Stomach smooth muscle (tissue), 2 donors: ENCODE data around the gene RGP1.

Experiments
- H3K27ac ChIP-seq: one replicate; pipeline ENCODE4 v1.7.0; 2013; ENCODE audit warnings: mild to moderate bottlenecking, low read length, inconsistent platforms
- H3K27me3 ChIP-seq, 2 donors: one replicate each; pipeline ENCODE4 v1.7.0; 2013; ENCODE audit warnings: low read length in 2 of 2; ENCODE audit not compliant: insufficient read depth in 2 of 2, control insufficient read depth in 1 of 2
- H3K36me3 ChIP-seq, 2 donors: one replicate each; pipeline ENCODE4 v1.7.0; 2013; ENCODE audit warnings: low read length in 2 of 2; ENCODE audit not compliant: control insufficient read depth in 2 of 2, insufficient read depth in 2 of 2
- H3K4me1 ChIP-seq: one replicate; pipeline ENCODE4 v1.7.0; 2013; ENCODE audit warnings: low read length; ENCODE audit not compliant: control insufficient read depth, insufficient read depth
- H3K4me3 ChIP-seq, 2 donors: one replicate each; pipeline ENCODE4 v1.7.0; 2013; ENCODE audit warnings: low read length in 2 of 2
- H3K9ac ChIP-seq, 2 donors: one replicate each; pipeline ENCODE4 v1.7.0; 2013; ENCODE audit warnings: low read length in 2 of 2, mild to moderate bottlenecking in 1 of 2
- H3K9me3 ChIP-seq, 2 donors: one replicate each; pipeline ENCODE4 v1.7.0; 2013; ENCODE audit warnings: low read length in 2 of 2; ENCODE audit not compliant: control insufficient read depth in 2 of 2
- donor health status: healthy.
- donor health status: Pancreatic carcinoma.

Gene RGP1

DNA sequence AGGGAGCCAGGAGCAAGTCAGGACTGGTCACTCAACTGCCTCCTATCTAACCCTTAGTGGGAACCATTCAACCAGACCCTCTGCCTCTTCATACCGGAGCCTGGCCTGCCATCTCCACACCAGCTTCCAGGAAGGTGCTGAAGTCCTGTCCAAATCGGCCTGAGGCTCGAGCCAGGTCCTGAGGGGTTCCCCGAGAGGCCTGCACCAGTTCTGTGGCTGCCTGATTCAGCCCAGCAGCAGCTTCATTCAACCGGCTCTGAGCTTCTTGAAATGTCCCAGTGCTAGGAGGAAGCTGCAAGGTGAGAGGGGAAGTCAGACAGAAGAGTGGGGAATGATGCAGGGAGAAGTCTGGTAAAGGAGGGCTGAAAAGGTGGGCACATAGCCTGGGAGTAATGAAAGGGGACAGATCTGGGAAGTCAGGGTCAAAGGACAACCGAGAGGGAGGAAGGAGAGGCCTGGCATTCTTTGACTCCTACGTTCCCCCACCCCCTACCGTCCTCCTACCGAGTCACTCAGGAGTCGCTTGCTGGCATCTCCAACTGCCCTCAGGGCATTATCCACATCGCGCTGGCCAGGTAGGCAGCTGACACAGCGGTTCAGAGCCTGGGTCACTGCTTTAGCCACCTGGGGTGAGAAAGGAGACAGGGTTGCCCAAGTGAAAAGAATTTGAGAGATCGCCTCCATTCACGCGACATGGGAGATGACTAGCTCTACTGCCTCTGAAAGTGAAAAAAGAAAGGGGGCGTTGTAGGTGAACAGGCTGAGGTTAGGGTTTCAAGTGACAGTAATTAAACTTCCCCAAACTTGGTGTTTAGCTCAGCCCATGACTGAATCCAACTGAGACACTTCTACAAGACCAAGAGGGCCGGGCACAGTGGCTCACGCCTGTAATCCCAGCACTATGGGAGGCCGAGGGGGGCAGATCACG lies 37.3 kb upstream of the RGP1 start:
- Histone ChIP-seq H3K9ac (no peak overlapping the region), H3K27me3 (no peaks in the 10 kb centered on the region), H3K9me3 (no peaks in the 10 kb centered on the region), H3K36me3 (peaks cover 83 to 85% of the 10 kb centered on the region in 2 donors), H3K4me1 (no peaks in the 10 kb centered on the region), H3K27ac (peak overlapping the region; percentile 49), H3K4me3 (no peak overlapping the region)

DNA sequence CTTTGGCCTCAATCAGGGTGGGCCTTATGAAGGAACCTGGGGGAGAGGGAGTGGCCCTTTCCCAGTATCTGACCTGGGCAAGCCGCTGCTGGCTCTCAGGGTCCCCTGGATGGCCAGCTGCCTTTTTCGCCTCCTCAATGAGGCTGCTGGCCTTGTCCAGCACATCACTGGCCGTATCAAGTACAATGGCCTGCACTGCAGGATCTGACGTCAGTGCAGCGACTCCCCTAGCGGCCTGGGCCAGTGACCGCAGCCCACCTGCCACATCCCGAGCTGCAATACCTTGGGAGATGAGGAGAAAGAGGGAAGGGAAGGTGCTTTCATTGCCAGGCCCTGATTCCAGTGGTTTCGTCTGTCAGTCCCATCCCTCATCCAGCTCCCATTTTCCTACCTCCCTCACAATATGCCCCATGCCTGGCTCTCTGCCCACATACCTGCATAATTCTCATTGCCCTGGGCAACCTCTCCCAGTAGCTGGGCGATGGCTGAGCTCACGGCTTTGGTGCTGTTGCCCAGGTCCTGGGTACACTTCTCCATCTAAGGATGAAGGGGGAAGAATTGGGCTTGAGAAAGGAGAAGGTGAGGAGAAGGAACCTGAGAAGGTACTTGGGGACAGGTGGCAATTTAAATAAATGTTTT lies 36.2 kb upstream of the RGP1 start:
- no peaks in the 10 kb centered on the region for H3K4me1 ChIP-seq
- no peak overlapping the region for H3K9ac ChIP-seq
- H3K4me3 ChIP-seq: no peak overlapping the region
- peaks cover 83 to 85% of the 10 kb centered on the region in 2 donors for H3K36me3 ChIP-seq
- H3K27ac ChIP-seq: peak overlapping the region; percentile 49
- H3K27me3 ChIP-seq: no peaks in the 10 kb centered on the region
- H3K9me3 ChIP-seq: no peaks in the 10 kb centered on the region

DNA sequence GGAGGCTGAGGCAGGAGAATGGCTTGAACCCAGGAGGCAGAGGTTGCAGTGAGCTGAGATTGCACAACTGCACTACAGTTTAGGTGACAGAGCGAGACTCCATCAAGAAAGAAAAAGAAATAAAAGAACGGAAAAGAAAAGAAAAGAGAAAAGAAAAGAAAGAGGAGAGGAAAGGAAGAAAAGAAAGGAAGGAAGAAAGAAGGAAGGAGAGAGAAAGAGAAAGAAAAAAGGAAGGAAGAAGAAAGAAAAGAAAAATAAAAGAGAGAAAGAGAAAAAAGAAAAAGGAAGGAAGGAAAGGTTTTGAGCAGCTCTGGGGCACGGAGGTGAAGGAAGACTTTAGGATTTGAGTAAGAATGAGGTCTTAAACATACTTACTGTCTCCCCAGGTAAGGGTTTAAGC lies 35.5 kb upstream of the RGP1 start:
- Histone ChIP-seq H3K9ac (no peak overlapping the region), H3K27ac (peak overlapping the region; percentile 49), H3K4me1 (no peaks in the 10 kb centered on the region), H3K9me3 (no peaks in the 10 kb centered on the region), H3K36me3 (peaks cover 84 to 85% of the 10 kb centered on the region in 2 donors), H3K4me3 (no peak overlapping the region), H3K27me3 (no peaks in the 10 kb centered on the region)

DNA sequence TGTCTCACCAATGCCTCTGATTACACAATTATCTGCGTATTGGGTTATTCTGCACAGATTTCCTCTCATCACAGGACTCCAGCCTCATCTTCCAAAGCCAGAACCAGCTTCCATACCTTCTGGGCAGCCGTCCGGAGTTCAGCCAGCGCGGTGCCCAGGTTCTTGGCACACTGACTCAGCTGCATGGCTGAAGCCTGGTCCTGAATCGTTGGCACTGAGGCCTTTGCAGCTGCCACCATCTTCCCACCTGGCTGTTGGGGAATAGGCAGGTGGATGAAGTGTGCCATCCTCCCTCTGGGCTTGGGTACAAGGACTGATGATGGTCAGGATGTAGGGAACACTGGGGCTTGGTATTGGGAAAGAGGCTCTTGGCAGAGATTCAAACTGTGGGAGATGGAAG lies 35.0 kb upstream of the RGP1 start:
- no peaks in the 10 kb centered on the region for H3K27me3 ChIP-seq
- H3K27ac ChIP-seq: peak overlapping the region; percentile 41
- no peaks in the 10 kb centered on the region for H3K4me1 ChIP-seq
- H3K9me3 ChIP-seq: no peaks in the 10 kb centered on the region
- no peak overlapping the region for H3K4me3 ChIP-seq
- peaks cover 87% of the 10 kb centered on the region in 2 donors for H3K36me3 ChIP-seq
- no peak overlapping the region for H3K9ac ChIP-seq

DNA sequence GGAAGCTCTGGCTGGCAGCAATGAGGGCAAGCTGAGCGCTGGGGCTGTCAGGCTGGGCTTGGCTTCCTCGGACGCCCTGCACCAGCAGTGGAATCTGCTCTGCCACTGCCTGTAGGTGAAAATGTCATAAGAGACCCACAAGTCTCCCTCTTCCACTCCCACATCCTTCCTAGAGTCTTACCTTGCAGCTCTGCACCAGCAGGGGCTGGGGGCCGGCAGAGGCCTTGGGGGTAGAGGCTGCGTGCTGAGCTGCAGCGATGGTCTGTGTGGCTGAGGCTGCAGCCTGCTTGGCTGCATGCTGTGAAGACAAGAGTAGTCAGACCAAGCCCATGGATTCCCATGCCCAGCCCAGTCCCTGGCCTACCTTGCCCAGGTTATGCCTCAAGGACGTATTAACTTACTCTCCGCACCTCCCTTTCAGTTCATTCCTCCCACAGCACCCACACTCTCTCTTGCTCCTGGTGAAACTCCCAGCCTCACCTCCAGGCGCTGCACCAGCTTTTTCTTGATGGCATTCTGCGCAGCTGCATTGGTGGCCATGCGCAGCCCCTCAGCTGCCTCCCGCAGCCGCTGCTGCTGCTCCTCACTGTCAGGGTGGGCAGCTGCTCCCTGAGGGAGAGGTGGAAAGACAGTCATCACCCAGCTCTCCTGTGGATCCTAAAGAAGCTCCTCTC lies 34.4 kb upstream of the RGP1 start:
- Histone ChIP-seq H3K27ac (peak overlapping the region; percentile 70), H3K4me3 (no peak overlapping the region), H3K27me3 (no peaks in the 10 kb centered on the region), H3K9ac (no peak overlapping the region), H3K36me3 (peaks cover 90 to 93% of the 10 kb centered on the region in 2 donors), H3K4me1 (no peaks in the 10 kb centered on the region), H3K9me3 (no peaks in the 10 kb centered on the region)

DNA sequence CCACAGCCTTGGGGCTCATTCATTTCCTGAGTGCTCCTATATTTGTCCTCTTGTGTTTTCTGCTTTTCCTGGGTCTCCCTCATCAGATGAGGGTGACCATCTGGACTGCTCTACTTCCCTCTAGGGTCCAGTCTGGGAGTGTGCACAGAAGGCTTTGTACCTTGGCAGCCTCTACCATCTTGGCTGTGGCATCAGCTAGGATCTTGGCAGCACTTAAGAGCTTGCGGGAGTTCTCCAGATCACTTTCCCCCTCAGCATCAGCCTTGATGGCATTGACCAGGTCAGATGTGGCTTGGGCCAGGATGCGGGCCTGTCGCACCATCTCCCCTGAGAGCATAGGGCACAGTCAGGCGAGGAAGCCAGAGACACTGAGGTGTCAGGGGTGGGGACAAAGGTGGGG lies 32.9 kb upstream of the RGP1 start:
- H3K9me3 ChIP-seq: no peaks in the 10 kb centered on the region
- H3K4me3 ChIP-seq: no peak overlapping the region
- H3K36me3 ChIP-seq: peaks cover 94 to 97% of the 10 kb centered on the region in 2 donors
- H3K9ac ChIP-seq: peak overlapping the region in 1 of 2 donors; percentile 1
- H3K27me3 ChIP-seq: no peaks in the 10 kb centered on the region
- H3K4me1 ChIP-seq: no peaks in the 10 kb centered on the region
- H3K27ac ChIP-seq: peak overlapping the region; percentile 25

DNA sequence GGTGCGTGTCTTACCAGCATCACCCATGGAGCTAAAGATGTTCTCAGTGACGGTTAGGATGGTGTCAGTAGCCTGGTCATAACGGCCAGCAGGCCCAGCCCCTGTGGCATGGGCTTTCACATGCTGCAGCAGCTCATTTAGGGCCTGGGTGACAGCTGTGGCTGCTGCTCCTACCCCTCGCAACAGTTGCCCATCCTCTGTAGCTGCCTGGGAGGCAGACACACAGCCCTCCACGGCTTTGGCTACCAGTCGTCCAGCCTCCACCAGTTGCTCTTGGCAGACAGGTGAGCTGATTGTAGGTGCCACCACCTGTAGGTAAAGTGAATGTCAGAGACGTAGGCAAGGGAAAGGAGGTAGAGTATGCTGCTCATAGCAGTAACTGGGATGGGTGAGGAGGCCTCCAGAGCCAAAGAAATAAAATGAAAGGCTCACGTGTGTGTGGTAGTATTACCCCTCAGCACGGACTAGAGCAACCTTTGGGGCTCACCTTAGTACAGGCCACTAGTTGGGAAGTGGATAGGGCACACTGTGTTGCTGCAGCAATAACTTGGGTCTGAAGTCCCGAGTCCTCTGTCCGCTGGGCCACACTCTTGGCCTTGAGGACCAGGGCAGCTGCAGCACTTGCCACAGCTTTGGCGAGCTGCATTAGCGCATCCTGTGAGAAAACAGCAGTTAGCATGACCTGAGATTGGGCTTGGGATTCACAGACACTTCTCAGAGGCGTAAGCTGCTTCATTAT lies 31.8 kb upstream of the RGP1 start:
- H3K27me3 ChIP-seq: no peaks in the 10 kb centered on the region
- no peaks in the 10 kb centered on the region for H3K9me3 ChIP-seq
- H3K27ac ChIP-seq: peak overlapping the region; percentile 25
- H3K36me3 ChIP-seq: peaks cover 94 to 97% of the 10 kb centered on the region in 2 donors
- H3K9ac ChIP-seq: no peak overlapping the region
- H3K4me1 ChIP-seq: no peaks in the 10 kb centered on the region
- no peak overlapping the region for H3K4me3 ChIP-seq

DNA sequence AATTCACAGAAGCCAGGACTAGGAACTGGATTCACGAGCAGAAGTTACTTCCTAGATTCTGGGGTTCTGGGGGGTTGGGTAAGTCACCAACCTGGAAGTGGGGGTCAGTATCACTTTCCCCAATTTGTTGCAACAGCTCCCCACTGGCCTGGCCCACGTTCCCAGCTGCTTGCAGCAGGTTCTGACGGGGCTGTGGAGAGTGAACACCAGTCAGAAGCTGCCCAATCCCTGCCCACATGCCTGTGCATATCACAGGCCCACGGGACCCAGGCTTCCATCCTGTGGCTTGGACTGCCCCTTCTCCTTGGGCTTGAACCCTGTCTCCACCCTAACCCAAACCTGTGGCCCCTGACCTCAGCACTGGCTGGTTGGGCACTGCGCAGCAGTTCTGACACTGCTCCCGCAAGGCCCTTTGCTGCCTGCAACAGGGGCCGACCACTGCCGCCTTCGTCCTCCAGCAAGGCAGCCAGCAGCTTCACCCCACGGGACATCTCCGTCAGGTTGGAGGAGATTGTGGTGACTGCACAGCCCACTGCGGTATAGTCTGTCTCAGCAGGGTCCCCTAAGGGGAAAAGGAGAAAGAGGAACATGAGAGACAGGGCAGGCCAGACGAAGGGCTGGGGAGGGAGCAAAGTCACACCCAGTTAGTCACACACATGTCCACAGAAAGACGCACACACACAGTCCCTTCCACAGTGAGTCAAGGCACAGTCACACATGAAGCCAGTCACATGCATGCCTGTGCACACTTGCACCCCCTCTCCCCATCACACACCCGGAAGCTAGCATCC lies 30.2 kb upstream of the RGP1 start:
- H3K36me3 ChIP-seq: peaks cover 95 to 99% of the 10 kb centered on the region in 2 donors
- no peak overlapping the region for H3K9ac ChIP-seq
- peak overlapping the region; percentile 41 for H3K27ac ChIP-seq
- no peaks in the 10 kb centered on the region for H3K9me3 ChIP-seq
- H3K4me1 ChIP-seq: no peaks in the 10 kb centered on the region
- no peak overlapping the region for H3K4me3 ChIP-seq
- no peaks in the 10 kb centered on the region for H3K27me3 ChIP-seq

DNA sequence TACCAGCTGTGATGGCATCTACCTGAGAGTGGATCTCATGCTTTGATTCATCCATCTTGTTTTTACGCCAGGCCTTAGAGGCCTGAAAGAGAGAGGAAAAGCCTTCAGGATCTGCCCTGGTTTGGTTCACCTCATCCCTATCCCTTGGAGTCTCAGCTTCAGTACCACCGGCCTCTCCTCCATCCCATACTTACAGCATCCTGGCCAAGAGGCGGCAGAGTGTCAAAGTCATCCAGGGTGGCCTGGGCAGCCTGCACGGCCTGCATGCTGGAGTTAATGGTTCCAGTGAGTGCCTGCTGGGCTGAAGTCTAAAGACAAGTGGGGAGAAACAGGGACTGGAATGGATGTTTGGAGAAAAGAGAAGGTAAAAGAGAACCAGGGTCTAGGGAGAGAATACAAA lies 29.5 kb upstream of the RGP1 start:
- Histone ChIP-seq H3K27me3 (no peaks in the 10 kb centered on the region), H3K4me1 (no peaks in the 10 kb centered on the region), H3K36me3 (peaks cover 95 to 99% of the 10 kb centered on the region in 2 donors), H3K9ac (no peak overlapping the region), H3K9me3 (no peaks in the 10 kb centered on the region), H3K4me3 (no peak overlapping the region), H3K27ac (peak overlapping the region; percentile 41)

DNA sequence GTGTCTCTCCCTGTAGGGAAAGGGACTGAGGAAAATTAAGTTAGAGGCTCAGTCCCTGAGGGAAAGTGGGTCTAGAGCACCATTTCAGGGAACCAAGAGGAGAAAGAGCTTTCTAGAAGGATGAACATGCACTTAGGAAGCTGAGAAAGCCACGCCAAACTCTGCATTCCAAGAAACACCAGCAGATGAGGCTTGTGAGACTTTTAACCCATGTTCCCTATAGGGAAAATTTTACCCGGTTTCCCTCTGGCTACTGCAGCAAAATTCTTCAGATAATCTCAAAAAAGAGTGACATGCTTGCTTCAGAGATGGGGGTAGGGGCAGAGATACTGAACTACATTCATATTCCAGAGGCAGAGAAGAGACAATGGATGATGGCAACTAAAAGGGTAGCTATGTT lies 25.7 kb upstream of the RGP1 start:
- Histone ChIP-seq H3K36me3 (peaks cover 71 to 75% of the 10 kb centered on the region in 2 donors), H3K4me3 (no peak overlapping the region), H3K27me3 (no peaks in the 10 kb centered on the region), H3K9ac (no peak overlapping the region), H3K27ac (peak overlapping the region; percentile 49), H3K9me3 (no peaks in the 10 kb centered on the region), H3K4me1 (peaks cover 33% of the 10 kb centered on the region)
